PFSK-1 (cell line): Measurements from ENCODE around the gene TAF6.

Experiments used
- FOXP2 ChIP-seq: optimal IDR thresholded peaks from 2 replicates; pipeline ENCODE3; 2011; ENCODE audit warnings: borderline replicate concordance, control low read depth, inconsistent platforms; ENCODE audit not compliant: insufficient read depth; ENCODE audit errors: extremely low read length, extremely low read depth
- POLR2AphosphoS5 ChIP-seq: IDR thresholded peaks from 2 replicates; pipeline ENCODE4 v1.6.1; 2012; ENCODE audit warnings: low read depth, mild to moderate bottlenecking, control low read depth, low read length, moderate library complexity
- SIN3A ChIP-seq: IDR thresholded peaks from 2 replicates; pipeline ENCODE4 v1.6.1; 2012; ENCODE audit warnings: mild to moderate bottlenecking, low read length, moderate library complexity, borderline replicate concordance; ENCODE audit not compliant: insufficient read depth
- TAF1 ChIP-seq: IDR thresholded peaks from 2 replicates; pipeline ENCODE4 v1.6.1; 2012; ENCODE audit warnings: low read length, control low read depth, borderline replicate concordance; ENCODE audit not compliant: insufficient read depth
- TF ChIP-seq, protein P1 (sequence below), 2 experiments: IDR thresholded peaks; 2 replicates each; pipeline versions ENCODE4 v1.6.1 to v1.8.0; 2011 to 2012; ENCODE audit warnings: low read depth in 2 of 2, low read length in 2 of 2, control low read depth in 1 of 2, inconsistent platforms in 1 of 2, mild to moderate bottlenecking in 1 of 2, moderate library complexity in 1 of 2; ENCODE audit not compliant: insufficient read depth in 1 of 2

DNA sequence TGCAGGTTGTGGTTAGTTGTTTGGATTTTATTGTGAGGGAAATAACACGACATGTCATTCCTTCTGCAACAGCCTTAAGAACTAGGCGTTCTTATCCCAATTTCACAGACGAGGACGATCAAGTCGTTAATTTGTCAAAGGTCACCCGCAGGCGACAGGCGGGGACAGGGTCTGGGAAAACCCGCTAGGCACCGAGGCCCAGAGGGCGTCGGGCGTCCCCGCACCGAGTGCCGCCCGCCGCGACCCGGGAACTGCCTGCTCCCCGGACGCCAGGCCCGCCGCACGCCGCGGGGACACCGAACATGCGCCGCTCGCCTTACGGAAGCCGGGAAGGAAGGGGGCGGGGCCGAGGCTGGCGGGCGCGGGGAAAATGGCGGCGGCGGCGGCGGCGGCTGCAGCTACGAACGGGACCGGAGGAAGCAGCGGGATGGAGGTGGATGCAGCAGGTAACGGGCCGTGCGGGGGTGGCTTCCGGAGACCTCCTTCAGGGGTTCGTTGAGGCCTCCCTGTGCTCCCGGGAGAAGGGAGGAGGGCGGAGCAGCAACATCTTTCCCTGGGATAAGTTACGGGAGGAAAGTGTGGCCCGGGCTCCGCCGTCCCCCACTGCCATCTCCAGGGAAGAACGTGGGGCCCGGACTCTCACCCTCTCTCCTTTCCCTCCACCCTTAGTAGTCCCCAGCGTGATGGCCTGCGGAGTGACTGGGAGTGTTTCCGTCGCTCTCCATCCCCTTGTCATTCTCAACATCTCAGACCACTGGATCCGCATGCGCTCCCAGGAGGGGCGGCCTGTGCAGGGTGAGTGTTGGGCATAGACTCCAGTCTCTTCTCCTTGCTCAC, 30.3 kb downstream of the TAF6 start, which contains the start of gene COPS6:
- TF ChIP-seq FOXP2 (peak; percentile 71), SIN3A (0 out of 2 replicates have a peak, but pooled peaks have one; percentile 57), TAF1 (peak; percentile 82; the same call in 1 of the 2 replicates), POLR2AphosphoS5 (peak; percentile 95)
- TF ChIP-seq, protein P1, sequence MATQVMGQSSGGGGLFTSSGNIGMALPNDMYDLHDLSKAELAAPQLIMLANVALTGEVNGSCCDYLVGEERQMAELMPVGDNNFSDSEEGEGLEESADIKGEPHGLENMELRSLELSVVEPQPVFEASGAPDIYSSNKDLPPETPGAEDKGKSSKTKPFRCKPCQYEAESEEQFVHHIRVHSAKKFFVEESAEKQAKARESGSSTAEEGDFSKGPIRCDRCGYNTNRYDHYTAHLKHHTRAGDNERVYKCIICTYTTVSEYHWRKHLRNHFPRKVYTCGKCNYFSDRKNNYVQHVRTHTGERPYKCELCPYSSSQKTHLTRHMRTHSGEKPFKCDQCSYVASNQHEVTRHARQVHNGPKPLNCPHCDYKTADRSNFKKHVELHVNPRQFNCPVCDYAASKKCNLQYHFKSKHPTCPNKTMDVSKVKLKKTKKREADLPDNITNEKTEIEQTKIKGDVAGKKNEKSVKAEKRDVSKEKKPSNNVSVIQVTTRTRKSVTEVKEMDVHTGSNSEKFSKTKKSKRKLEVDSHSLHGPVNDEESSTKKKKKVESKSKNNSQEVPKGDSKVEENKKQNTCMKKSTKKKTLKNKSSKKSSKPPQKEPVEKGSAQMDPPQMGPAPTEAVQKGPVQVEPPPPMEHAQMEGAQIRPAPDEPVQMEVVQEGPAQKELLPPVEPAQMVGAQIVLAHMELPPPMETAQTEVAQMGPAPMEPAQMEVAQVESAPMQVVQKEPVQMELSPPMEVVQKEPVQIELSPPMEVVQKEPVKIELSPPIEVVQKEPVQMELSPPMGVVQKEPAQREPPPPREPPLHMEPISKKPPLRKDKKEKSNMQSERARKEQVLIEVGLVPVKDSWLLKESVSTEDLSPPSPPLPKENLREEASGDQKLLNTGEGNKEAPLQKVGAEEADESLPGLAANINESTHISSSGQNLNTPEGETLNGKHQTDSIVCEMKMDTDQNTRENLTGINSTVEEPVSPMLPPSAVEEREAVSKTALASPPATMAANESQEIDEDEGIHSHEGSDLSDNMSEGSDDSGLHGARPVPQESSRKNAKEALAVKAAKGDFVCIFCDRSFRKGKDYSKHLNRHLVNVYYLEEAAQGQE (IDR thresholded peaks at IDR 0.05; ENCODE audit: insufficient read depth in 1 of 2, low read depth in 2 of 2, low read length in 2 of 2), result 0 out of 4 replicates have a peak, but pooled peaks of 1 of the 2 experiments have one; percentile 27
